Endodermal cell (in vitro differentiated cells): ENCODE measurements around the gene DNMT3A. TPM values are rescaled to one million over a fixed set of nuclear protein-coding genes. Genes with fewer than 3 reads are reported as not detected.

Experiments
- DNase-seq: peaks from one replicate; pipeline ENCODE4 v3.0.0-alpha.2; 2017
- H3K27ac ChIP-seq: 2 replicates; pipeline ENCODE4 v1.5.1; 2013; ENCODE audit warnings: mild to moderate bottlenecking, low read depth, low read length, moderate library complexity
- H3K27me3 ChIP-seq: 2 replicates; pipeline ENCODE4 v1.6.1; 2013; ENCODE audit warnings: mild to moderate bottlenecking, low read length, moderate library complexity; ENCODE audit not compliant: insufficient read depth, control insufficient read depth, poor library complexity, severe bottlenecking
- H3K36me3 ChIP-seq: 2 replicates; pipeline ENCODE4 v1.7.0; 2013; ENCODE audit warnings: mild to moderate bottlenecking, low read length, moderate library complexity; ENCODE audit not compliant: control insufficient read depth, insufficient read depth
- H3K4me1 ChIP-seq: one replicate; pipeline ENCODE4 v1.7.0; 2013; ENCODE audit warnings: low read length; ENCODE audit not compliant: control insufficient read depth, insufficient read depth
- H3K4me3 ChIP-seq: 2 replicates; pipeline ENCODE4 v1.5.1; 2013; ENCODE audit warnings: mild to moderate bottlenecking, low read length, moderate library complexity
- H3K9ac ChIP-seq: 2 replicates; pipeline ENCODE4 v1.6.1; 2013; ENCODE audit warnings: mild to moderate bottlenecking, low read length, moderate library complexity; ENCODE audit not compliant: poor library complexity, severe bottlenecking; ENCODE audit errors: extremely low read depth
- H3K9me3 ChIP-seq: 2 replicates; pipeline ENCODE4 v1.6.1; 2013; ENCODE audit warnings: mild to moderate bottlenecking, low read length, moderate library complexity; ENCODE audit not compliant: control insufficient read depth
- H3K27ac Mint-ChIP-seq: 2 replicates; pipeline ENCODE4 v1.8.0; 2020; ENCODE audit warnings: mixed read lengths
- H3K27me3 Mint-ChIP-seq: 2 replicates; pipeline ENCODE4 v1.8.0; 2021; ENCODE audit warnings: mild to moderate bottlenecking, mixed read lengths; ENCODE audit not compliant: insufficient read depth
- H3K36me3 Mint-ChIP-seq: 2 replicates; pipeline ENCODE4 v1.8.0; 2020; ENCODE audit warnings: low read depth, mixed read lengths
- H3K4me1 Mint-ChIP-seq: 2 replicates; pipeline ENCODE4 v1.8.0; 2020; ENCODE audit warnings: mixed read lengths
- H3K4me3 Mint-ChIP-seq: 2 replicates; pipeline ENCODE4 v1.8.0; 2020; ENCODE audit warnings: mild to moderate bottlenecking, moderate library complexity, mixed read lengths
- H3K9me3 Mint-ChIP-seq: 2 replicates; pipeline ENCODE4 v1.8.0; 2020; ENCODE audit warnings: mild to moderate bottlenecking, mixed read lengths
- CTCF ChIP-seq: fragments of 200-600 bp; sonication (generic); conservative IDR thresholded peaks from 2 replicates; pipeline ENCODE4 v1.5.0; 2021; ENCODE audit warnings: antibody characterized with exemption, mild to moderate bottlenecking
- WGBS, 2 experiments: methylation state at CpG; one replicate each; pipeline versions ENCODE4 v1.1.5 to v1.1.7; 2013; ENCODE audit warnings: missing lambda C conversion rate in 2 of 2, mixed read lengths in 1 of 2; ENCODE audit not compliant: insufficient coverage in 1 of 2, insufficient read length in 1 of 2; 5-methylcytosine and 5-hydroxymethylcytosine counted together
- total RNA-seq, 2 donors: library from RNA; stranded (reverse); fragmentation: NEBNext Ultra II Directional in 1 of 2; extraction: Animal tissue kit (Norgen Biotek cat#: 25700) in 1 of 2; gene quantifications; 2 replicates in 1 of 2; 3 replicates in 1 of 2; pipeline ENCODE4 v1.2.1, GENCODE V29; 2021

DNMT3A gene
- total RNA-seq, 2 donors from 2014 or later = 124 to 139 TPM

- no peaks in the 10 kb centered on the region for H3K9me3 ChIP-seq
- H3K4me3 Mint-ChIP-seq = peak overlapping the region; percentile 11
- H3K27ac ChIP-seq = no peak overlapping the region
- no peaks in the 10 kb centered on the region for H3K36me3 Mint-ChIP-seq
- no peak for TF ChIP-seq CTCF
- H3K27me3 ChIP-seq = no peaks in the 10 kb centered on the region
- 76 to 100% methylated on average over 1 to 5 of the region's 5 CpGs for WGBS, 2 experiments
- peaks cover 18% of the 10 kb centered on the region for H3K4me1 Mint-ChIP-seq
- DNase-seq = no peak
- peak overlapping the region; percentile 18 for H3K27ac Mint-ChIP-seq
- peaks cover 6% of the 10 kb centered on the region for H3K4me1 ChIP-seq
- H3K4me3 ChIP-seq = no peak overlapping the region
- no peak overlapping the region for H3K9ac ChIP-seq
- H3K27me3 Mint-ChIP-seq = no peaks in the 10 kb centered on the region
- no peaks in the 10 kb centered on the region for H3K36me3 ChIP-seq
- no peaks in the 10 kb centered on the region for H3K9me3 Mint-ChIP-seq
Measured at GRCh38 chr2:25310709-25310964, 31.1 kb downstream of the DNMT3A start.

DNA sequence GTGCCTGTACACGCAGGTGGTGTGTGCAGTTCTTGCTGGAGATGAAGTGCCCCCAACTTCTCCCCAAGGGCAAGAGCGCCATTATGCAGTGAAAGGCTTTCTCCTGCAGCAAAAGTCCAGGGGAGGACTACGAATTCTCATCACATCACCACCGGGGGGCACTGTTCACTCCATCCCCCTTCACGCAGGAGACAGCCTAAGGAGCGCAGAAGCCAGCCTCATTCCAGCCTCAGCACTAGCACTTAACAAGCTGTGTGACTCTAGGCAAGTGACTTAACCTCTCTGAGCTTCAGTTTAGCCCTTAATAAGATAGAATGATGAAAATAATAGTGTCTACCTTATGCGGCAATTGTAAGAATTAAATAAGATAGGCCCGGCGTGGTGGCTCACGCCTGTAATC lies 32.3 kb downstream of the DNMT3A start:
- no peaks in the 10 kb centered on the region for H3K36me3 Mint-ChIP-seq
- H3K4me1 Mint-ChIP-seq = peaks cover 23% of the 10 kb centered on the region
- Histone ChIP-seq H3K4me3 (no peak overlapping the region), H3K9ac (no peak overlapping the region), H3K9me3 (no peaks in the 10 kb centered on the region), H3K27me3 (no peaks in the 10 kb centered on the region), H3K4me1 (peaks cover 6% of the 10 kb centered on the region), H3K27ac (no peak overlapping the region), H3K36me3 (no peaks in the 10 kb centered on the region)
- no peak overlapping the region for H3K27ac Mint-ChIP-seq
- no peaks in the 10 kb centered on the region for H3K9me3 Mint-ChIP-seq
- DNase-seq = peak; percentile 91
- peak; percentile 83 for TF ChIP-seq CTCF
- H3K4me3 Mint-ChIP-seq = no peak overlapping the region
- H3K27me3 Mint-ChIP-seq = no peaks in the 10 kb centered on the region
- 75 to 100% methylated on average over 6 to 10 of the region's 10 CpGs for WGBS, 2 experiments

DNA sequence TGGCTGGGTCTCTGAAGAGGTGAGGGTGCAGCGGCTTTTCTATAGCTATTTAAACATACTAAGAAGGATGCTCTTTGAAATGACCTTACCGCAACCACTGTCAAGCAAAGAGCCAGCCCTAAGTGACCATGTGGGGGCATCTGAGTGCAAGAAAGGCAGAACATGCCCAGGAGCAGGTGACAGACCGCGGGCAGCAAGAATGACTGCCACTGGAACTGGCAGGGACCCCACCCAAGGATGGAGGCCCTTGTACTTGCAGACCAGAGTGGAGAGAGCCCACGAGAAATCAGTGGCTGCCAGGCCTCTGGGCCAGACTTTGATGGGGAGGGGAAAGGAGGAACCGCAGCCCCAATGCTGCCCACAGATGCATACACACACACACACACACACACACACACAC lies 33.1 kb downstream of the DNMT3A start:
- Mint-ChIP-seq H3K4me3 (no peak overlapping the region), H3K36me3 (no peaks in the 10 kb centered on the region), H3K27me3 (no peaks in the 10 kb centered on the region), H3K27ac (no peak overlapping the region), H3K9me3 (no peaks in the 10 kb centered on the region), H3K4me1 (peaks cover 31% of the 10 kb centered on the region)
- WGBS, 2 experiments = 95 to 97% methylated on average over 4 to 5 of the region's 6 CpGs
- no peak for DNase-seq
- Histone ChIP-seq H3K9me3 (no peaks in the 10 kb centered on the region), H3K4me3 (no peak overlapping the region), H3K27ac (no peak overlapping the region), H3K9ac (no peak overlapping the region), H3K4me1 (peaks cover 8% of the 10 kb centered on the region), H3K36me3 (no peaks in the 10 kb centered on the region), H3K27me3 (no peaks in the 10 kb centered on the region)
- TF ChIP-seq CTCF = no peak
